Loucy (cell line): ENCODE measurements around the gene HEPACAM2.

Experiments used
- H2AFZ ChIP-seq: fragments of 200-600 bp; sonication (generic); 2 replicates; pipeline ENCODE4 v1.6.0; 2016; ENCODE audit warnings: antibody characterized with exemption, mild to moderate bottlenecking, low read length, moderate library complexity
- H3F3A ChIP-seq: fragments of 200-600 bp; 2 replicates; pipeline ENCODE4 v1.6.0; 2016; ENCODE audit warnings: antibody characterized with exemption, low read depth, mild to moderate bottlenecking
- H3K27me3 ChIP-seq: fragments of 200-600 bp; sonication (generic); 2 replicates; pipeline ENCODE4 v1.6.1; 2014; ENCODE audit warnings: low read length, mild to moderate bottlenecking; ENCODE audit not compliant: insufficient read depth, poor library complexity, severe bottlenecking
- H3K36me3 ChIP-seq: fragments of 200-600 bp; sonication (generic); 2 replicates; pipeline ENCODE4 v1.6.1; 2016; ENCODE audit warnings: low read length; ENCODE audit not compliant: insufficient read depth
- H3K4me1 ChIP-seq: fragments of 200-600 bp; sonication (generic); 2 replicates; pipeline ENCODE4 v1.5.1; 2014; ENCODE audit warnings: low read length, mild to moderate bottlenecking; ENCODE audit not compliant: insufficient read depth, poor library complexity, severe bottlenecking
- H3K4me2 ChIP-seq: fragments of 200-600 bp; sonication (generic); 2 replicates; pipeline ENCODE4 v1.6.0; 2014; ENCODE audit warnings: antibody characterized with exemption, low read length, low read depth, mild to moderate bottlenecking; ENCODE audit not compliant: poor library complexity, severe bottlenecking
- H3K4me3 ChIP-seq: fragments of 200-600 bp; sonication (generic); 2 replicates; pipeline ENCODE4 v1.5.1; 2014; ENCODE audit warnings: low read length, mild to moderate bottlenecking, mixed read lengths; ENCODE audit not compliant: poor library complexity, severe bottlenecking
- H3K79me2 ChIP-seq: fragments of 200-600 bp; sonication (generic); 2 replicates; pipeline ENCODE4 v1.6.1; 2014; ENCODE audit warnings: low read length; ENCODE audit not compliant: insufficient read depth
- H3K9ac ChIP-seq: fragments of 200-600 bp; sonication (generic); 2 replicates; pipeline ENCODE4 v1.6.0; 2014; ENCODE audit warnings: mild to moderate bottlenecking, low read depth, low read length, moderate library complexity; ENCODE audit not compliant: poor library complexity, severe bottlenecking
- H3K9me2 ChIP-seq: fragments of 200-600 bp; sonication (generic); replicated peaks from 2 replicates; pipeline ENCODE4 v1.6.1; 2016; ENCODE audit warnings: low read depth, low read length, mixed read lengths
- H3K9me3 ChIP-seq: fragments of 200-600 bp; sonication (generic); 2 replicates; pipeline ENCODE4 v1.6.1; 2014; ENCODE audit warnings: mild to moderate bottlenecking, antibody characterized with exemption, low read length, low read depth; ENCODE audit not compliant: insufficient read depth
- H4K20me1 ChIP-seq: fragments of 200-600 bp; sonication (generic); 2 replicates; pipeline ENCODE4 v1.6.0; 2014; ENCODE audit warnings: antibody characterized with exemption, low read length, mild to moderate bottlenecking; ENCODE audit not compliant: insufficient read depth, poor library complexity, severe bottlenecking
- EZH2phosphoT487 ChIP-seq: fragments of 200-600 bp; IDR thresholded peaks from 2 replicates; pipeline ENCODE4 v1.6.1; 2018; ENCODE audit warnings: antibody characterized with exemption, mild to moderate bottlenecking, moderate library complexity, borderline replicate concordance
- TF ChIP-seq, protein P1 (sequence below): fragments of 200-600 bp; sonication (generic); conservative IDR thresholded peaks from 2 replicates; pipeline ENCODE4 v1.5.1; 2014; ENCODE audit warnings: mild to moderate bottlenecking, antibody characterized with exemption, low read length

Gene HEPACAM2

DNA sequence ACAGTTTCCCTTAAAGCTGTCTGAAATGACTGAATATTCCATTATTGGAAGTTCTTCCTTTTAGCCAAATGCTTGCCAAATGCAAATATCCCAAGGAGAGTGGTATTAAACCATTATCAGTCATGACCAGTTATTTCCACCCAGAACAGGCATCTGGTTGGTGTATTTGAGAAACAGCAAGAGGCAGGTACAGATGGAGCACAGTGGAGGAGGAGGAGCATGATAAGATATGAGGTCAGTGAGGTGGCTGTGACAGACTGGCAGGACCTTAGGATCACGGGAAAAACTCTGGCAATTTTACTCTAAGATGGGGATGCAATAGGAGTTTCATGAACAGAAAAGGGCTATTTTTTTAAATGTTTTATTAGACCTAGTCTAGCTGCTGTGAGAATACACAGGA is 6.4 kb downstream of the HEPACAM2 start:
- no peaks in the 10 kb centered on the region for H4K20me1 ChIP-seq
- no peaks in the 10 kb centered on the region for H3K79me2 ChIP-seq
- H3K4me3 ChIP-seq = no peak overlapping the region
- no peaks in the 10 kb centered on the region for H3K9me3 ChIP-seq
- H3K4me1 ChIP-seq = no peaks in the 10 kb centered on the region
- H3K27me3 ChIP-seq = peaks cover 11% of the 10 kb centered on the region
- H2AFZ ChIP-seq = no peak overlapping the region
- H3K4me2 ChIP-seq = no peak overlapping the region
- H3F3A ChIP-seq = no peaks in the 10 kb centered on the region
- no peak overlapping the region for H3K9ac ChIP-seq
- no peaks in the 10 kb centered on the region for H3K9me2 ChIP-seq
- TF ChIP-seq, protein P1, sequence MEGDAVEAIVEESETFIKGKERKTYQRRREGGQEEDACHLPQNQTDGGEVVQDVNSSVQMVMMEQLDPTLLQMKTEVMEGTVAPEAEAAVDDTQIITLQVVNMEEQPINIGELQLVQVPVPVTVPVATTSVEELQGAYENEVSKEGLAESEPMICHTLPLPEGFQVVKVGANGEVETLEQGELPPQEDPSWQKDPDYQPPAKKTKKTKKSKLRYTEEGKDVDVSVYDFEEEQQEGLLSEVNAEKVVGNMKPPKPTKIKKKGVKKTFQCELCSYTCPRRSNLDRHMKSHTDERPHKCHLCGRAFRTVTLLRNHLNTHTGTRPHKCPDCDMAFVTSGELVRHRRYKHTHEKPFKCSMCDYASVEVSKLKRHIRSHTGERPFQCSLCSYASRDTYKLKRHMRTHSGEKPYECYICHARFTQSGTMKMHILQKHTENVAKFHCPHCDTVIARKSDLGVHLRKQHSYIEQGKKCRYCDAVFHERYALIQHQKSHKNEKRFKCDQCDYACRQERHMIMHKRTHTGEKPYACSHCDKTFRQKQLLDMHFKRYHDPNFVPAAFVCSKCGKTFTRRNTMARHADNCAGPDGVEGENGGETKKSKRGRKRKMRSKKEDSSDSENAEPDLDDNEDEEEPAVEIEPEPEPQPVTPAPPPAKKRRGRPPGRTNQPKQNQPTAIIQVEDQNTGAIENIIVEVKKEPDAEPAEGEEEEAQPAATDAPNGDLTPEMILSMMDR = no peak
- TF ChIP-seq EZH2phosphoT487 = no peak
- no peaks in the 10 kb centered on the region for H3K36me3 ChIP-seq

GRCh38 chr7:93218997-93219827 is 7.1 kb downstream of the HEPACAM2 start:
- Histone ChIP-seq H3K9me3 (no peaks in the 10 kb centered on the region), H4K20me1 (no peaks in the 10 kb centered on the region), H3K9me2 (no peaks in the 10 kb centered on the region), H2AFZ (no peak overlapping the region), H3K36me3 (no peaks in the 10 kb centered on the region), H3K27me3 (peaks cover 11% of the 10 kb centered on the region), H3K4me1 (no peaks in the 10 kb centered on the region), H3K4me2 (no peak overlapping the region), H3K79me2 (no peaks in the 10 kb centered on the region), H3K4me3 (no peak overlapping the region), H3K9ac (no peak overlapping the region), H3F3A (no peaks in the 10 kb centered on the region)
- no peak for TF ChIP-seq EZH2phosphoT487
- TF ChIP-seq, protein P1 = no peak

GRCh38 chr7:93212881-93213280 is 13.4 kb downstream of the HEPACAM2 start:
- no peak for TF ChIP-seq EZH2phosphoT487
- TF ChIP-seq, protein P1 = no peak

More at GRCh38 chr7:93212881-93213280, 13.4 kb downstream of the HEPACAM2 start:
- H3K9me2 ChIP-seq = no peaks in the 10 kb centered on the region
- no peaks in the 10 kb centered on the region for H4K20me1 ChIP-seq
- no peaks in the 10 kb centered on the region for H3K9me3 ChIP-seq
- no peaks in the 10 kb centered on the region for H3K79me2 ChIP-seq
- no peak overlapping the region for H2AFZ ChIP-seq
- H3K9ac ChIP-seq = no peak overlapping the region
- peaks cover under 1% of the 10 kb centered on the region for H3K27me3 ChIP-seq
- H3K4me2 ChIP-seq = no peak overlapping the region
- no peak overlapping the region for H3K4me3 ChIP-seq
- H3K36me3 ChIP-seq = no peaks in the 10 kb centered on the region
- no peaks in the 10 kb centered on the region for H3K4me1 ChIP-seq
- H3F3A ChIP-seq = no peaks in the 10 kb centered on the region
